Fibroblast of pulmonary artery (primary cell): ENCODE measurements around the gene CDC42BPA.

ENCODE experiments used
- DNase-seq: peaks from one replicate; pipeline ENCODE4 v3.0.0-alpha.2; 2010; ENCODE audit warnings: low read depth
- H3K4me3 ChIP-seq: replicated peaks from 2 replicates; pipeline ENCODE4 v1.5.1; 2011; ENCODE audit warnings: low read depth, mild to moderate bottlenecking, control low read depth, low read length, moderate library complexity
- TF ChIP-seq, protein P1 (sequence below): IDR thresholded peaks from 2 replicates; pipeline ENCODE4 v1.5.1; 2011; ENCODE audit warnings: mild to moderate bottlenecking, control low read depth, low read length, inconsistent platforms; ENCODE audit errors: missing control alignments

The CDC42BPA gene

DNA sequence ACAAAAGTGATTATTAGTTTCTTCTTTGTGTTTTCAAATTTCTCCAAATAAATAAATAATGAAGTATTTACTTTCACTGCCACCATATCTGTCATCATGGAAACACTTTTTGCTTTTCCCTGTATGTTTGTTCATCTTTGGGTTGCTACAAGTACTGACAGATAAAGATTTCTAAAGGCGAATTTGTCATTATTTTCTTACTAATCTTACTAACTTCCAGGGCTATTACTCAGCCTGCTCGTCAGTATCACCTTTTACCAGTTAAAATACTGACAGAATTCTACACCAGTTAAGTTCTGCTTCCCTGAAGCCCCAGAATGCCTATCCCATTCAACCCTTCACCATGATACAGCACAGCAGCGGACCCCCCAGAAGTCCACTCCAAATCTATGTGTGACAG lies 106.1 kb downstream of the CDC42BPA start:
- TF ChIP-seq, protein P1, sequence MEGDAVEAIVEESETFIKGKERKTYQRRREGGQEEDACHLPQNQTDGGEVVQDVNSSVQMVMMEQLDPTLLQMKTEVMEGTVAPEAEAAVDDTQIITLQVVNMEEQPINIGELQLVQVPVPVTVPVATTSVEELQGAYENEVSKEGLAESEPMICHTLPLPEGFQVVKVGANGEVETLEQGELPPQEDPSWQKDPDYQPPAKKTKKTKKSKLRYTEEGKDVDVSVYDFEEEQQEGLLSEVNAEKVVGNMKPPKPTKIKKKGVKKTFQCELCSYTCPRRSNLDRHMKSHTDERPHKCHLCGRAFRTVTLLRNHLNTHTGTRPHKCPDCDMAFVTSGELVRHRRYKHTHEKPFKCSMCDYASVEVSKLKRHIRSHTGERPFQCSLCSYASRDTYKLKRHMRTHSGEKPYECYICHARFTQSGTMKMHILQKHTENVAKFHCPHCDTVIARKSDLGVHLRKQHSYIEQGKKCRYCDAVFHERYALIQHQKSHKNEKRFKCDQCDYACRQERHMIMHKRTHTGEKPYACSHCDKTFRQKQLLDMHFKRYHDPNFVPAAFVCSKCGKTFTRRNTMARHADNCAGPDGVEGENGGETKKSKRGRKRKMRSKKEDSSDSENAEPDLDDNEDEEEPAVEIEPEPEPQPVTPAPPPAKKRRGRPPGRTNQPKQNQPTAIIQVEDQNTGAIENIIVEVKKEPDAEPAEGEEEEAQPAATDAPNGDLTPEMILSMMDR = no peak
- no peak for DNase-seq
- H3K4me3 ChIP-seq = no peak overlapping the region

DNA sequence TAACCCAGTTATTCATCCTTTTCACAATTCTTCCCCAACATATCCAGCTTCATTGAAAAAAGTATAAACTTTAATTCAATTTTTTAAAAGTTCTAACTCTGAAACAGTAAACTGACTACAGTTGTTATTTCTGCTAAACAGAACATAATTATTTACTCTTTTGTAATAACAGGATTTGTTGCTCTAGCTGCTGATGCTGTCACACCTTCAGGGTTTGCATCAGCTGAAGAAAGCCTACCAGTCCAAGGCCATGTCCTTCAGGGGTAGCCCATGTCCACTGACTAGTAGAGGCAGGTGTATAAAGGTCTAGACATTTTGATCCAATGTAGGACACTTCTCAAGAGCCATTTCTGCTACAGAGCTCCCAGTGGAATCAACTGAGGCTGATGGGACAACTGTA lies 107.7 kb downstream of the CDC42BPA start:
- no peak overlapping the region for H3K4me3 ChIP-seq
- TF ChIP-seq, protein P1 = no peak
- DNase-seq = no peak

DNA sequence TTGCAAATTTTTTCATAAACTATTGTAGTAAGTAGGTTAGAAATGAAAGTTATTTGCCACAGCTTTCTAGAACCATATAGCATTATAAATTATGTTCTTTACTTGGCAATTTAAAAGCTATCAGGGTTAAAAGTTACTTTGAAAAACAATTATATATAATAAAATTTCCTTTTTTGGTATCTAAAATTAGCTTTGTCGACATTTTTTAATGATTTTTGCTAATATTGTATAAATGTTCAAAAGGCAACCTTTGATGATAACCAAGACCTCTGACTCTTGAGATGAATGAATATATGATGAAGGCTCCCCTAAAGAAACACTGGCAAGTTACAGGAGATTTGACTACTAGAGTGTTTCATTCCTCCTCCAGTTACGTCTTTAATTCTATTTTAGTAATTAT lies 121.2 kb downstream of the CDC42BPA start:
- TF ChIP-seq, protein P1 = no peak

DNA sequence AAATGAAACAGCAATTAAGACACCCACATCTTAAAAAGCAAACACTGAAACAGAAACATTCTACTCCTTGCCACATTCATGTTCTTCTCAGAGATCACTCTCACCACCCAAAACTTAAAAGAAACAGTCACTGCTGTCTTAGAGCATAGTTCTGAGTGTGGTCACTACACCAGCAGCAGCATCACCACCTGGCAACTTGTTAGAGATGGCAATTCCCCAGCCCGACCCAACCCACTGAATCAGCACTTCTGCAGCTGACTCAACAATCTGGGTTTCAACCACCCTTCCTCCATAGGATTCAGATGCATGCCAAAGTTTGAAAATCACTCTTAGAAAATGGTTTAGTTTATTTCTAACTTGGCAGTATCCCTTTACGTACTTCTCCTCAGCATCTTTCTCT lies 126.1 kb downstream of the CDC42BPA start:
- TF ChIP-seq, protein P1 = no peak
- no peak overlapping the region for H3K4me3 ChIP-seq
- peak; percentile 87 for DNase-seq

More for the DNA sequence above, 121.2 kb downstream of the CDC42BPA start:
- no peak for DNase-seq
- no peak overlapping the region for H3K4me3 ChIP-seq

DNA sequence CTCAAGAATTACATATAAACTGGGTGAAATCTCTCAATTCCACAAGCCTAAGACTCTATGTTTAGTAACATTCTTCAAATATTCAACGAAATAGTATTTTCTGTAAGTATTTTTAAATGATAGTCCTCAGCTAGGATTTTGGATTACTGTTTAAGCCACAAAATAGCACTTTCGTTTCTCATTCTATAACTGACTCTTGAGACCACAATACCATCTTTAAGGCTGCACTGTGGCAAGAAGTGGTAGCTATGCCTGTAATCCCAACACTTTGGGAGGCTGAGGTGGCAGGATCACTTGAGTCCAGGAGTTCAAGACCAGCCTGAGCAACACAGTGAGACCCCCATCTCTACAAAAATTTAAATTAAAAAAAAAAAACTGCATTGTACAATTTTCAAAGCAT lies 126.7 kb downstream of the CDC42BPA start:
- TF ChIP-seq, protein P1 = no peak
- H3K4me3 ChIP-seq = no peak overlapping the region
- DNase-seq = no peak

DNA sequence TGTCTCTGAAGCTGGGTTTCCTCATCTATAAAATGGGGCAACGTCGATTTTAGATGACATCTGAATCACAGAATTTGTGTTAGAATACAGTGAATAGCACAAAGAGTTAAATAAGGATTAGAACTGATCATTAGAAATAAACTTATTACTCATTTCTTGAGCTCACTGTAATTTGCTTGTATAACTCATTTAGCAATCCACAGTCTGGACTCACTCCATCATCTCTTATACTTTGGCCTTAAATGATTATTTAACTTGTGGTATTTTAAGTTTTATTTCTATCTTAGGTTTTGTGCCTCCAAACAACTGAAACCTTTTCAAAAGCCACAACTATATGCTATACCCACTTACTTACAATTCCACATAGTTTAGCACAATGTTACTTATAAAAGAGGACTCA lies 128.0 kb downstream of the CDC42BPA start:
- TF ChIP-seq, protein P1 = no peak
- H3K4me3 ChIP-seq = no peak overlapping the region
- no peak for DNase-seq

DNA sequence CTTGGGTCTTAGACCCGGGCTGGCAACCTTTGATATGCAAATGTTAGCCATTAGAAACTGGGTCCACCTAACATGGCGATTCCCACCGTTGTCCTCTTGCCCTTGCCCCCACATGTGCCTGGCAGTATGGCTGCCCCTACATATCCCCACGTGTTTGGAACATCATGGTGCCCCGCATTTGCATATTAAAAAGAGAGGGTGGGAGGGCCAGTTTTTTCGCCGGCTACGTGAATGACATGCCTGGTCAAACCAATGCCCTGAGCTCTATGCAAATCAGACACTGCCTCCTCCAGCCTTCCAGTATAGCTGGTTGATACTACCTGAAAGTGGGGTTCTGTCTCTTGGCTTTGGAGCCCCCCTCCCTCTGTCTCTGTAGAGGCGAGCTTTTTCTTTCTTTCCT lies 133.0 kb downstream of the CDC42BPA start:
- no peak for DNase-seq
- no peak overlapping the region for H3K4me3 ChIP-seq
- TF ChIP-seq, protein P1 = no peak
